Limb (tissue), 2 donors: ENCODE results near the gene MMGT1.
"Not testable (repeated sequence)": the region's sequence is repeated elsewhere in the genome, so short reads cannot be mapped to it uniquely, and the experiment has no call there.

Source experiments
- DNase-seq, 2 donors: peaks; one replicate each; pipeline ENCODE4 v3.0.0-alpha.2; 2016; ENCODE audit errors: extremely low spot score in 2 of 2

Gene MMGT1

GRCh38 chrX:135927897-135928296 lies 45.9 kb downstream of the MMGT1 start:
- no peak for DNase-seq

GRCh38 chrX:135923353-135923752 lies 50.4 kb downstream of the MMGT1 start:
- DNase-seq = no peak

DNA sequence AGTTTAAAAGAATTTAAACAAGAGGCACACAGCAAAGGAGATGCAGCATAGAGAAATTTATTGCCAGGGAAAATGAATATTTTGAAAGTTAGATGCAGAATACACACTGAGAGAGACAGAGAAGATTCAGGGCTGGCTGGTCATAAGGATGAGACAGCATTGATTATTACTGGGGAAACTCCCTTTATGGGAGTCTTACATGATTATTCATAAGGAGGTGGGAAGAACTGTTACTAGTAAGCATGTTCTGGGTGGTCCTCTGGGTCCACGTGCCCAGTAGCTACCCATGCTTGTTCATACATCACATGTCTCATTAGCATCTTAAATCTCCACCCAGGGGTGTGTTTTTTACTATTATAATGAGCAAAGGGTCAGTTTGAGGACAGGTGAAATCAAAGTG lies 53.3 kb downstream of the MMGT1 start:
- DNase-seq = not testable (repeated sequence)

DNA sequence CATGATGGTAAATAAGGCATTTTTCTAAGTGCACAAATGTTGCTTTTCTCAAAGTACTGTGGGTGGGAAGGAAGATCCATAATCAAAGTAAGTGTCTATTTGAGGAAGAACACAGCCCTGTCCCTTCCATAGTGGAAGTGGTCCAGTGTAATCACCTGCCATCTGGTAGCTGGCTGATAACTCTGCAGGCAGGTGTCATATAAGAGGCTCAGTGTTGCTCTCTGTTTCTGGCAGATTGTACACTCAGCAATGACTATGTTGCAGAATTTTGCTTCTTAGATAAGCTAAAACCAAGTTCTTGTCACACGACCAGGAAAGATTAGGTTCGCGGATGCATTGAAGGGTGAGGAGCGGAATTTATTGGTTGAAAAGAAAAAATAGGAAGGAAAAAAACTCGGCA lies 59.4 kb downstream of the MMGT1 start:
- no peak for DNase-seq
